ENCODE data around the gene TMEM272.

The TMEM272 gene, protein sequence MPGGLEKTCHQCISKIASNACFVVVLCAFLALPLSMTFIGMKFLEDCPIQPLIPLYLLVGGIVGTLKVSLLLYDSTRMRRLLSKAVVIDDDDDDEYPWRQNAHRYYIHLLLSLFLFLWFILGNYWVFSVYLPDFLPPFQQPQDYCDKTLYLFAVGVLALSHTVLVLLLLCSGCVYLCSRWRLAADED

DNA sequence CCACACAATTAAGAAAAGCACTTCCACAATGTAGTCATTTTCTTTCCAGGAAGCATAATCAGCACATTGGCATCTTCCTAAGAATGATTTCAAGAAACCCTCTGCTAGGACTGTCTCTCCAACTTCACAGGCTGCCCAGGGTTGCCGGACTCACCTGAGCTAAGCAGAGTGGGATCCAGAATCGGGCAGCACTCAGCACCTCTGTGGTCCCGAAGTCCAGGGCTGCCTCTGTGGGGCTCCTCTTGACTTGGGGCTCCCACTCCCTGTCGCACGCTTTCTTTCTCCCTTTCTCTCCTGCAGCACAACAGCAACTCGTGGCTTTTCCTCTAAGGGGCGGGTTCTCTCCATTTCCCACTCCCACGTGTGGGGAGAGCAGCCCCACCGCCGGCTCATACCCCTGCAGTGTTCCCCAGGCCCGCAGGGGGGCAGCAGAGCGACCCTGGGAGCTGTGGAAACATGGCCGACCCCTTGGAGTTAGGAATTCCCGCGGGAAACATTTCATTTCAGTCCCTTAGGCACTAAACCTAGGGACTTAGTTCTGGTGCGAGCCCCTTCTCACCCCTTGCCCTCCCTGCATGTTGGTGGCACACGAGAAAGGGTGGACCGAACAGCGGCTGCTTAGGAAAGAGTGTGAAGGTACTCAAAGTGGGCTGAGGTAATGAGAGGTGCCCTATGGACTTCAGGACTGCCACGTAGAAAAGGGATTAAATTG lies at the start of gene TMEM272:
Gene TMEM272, minus strand, starts transcription at position 316 of the 712 bp plus-strand sequence. CDS start 6,647 bp downstream, outside the sequence.
- DNase-seq = peak; percentile 71 to 76

DNA sequence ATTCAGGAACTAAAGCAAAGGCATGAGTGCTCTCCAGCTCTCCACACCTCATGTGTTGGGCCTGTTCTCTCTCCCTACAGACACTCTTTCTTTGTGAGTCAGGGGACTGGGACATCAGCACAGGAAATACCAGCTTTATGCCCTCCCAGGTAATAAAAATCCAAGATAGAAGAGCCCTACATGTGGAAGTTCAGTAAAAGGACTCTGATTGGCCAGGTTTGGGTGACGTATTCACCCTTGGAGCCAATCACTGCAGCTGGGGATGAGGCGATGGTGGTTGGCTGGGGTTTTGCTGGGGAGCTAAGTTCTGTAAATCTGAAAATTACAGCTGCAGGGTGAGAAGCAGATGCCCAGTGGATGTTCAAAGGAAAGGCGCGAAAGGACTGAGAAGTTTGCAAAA lies 49.3 kb upstream of the TMEM272 start:
- no peak for DNase-seq

DNA sequence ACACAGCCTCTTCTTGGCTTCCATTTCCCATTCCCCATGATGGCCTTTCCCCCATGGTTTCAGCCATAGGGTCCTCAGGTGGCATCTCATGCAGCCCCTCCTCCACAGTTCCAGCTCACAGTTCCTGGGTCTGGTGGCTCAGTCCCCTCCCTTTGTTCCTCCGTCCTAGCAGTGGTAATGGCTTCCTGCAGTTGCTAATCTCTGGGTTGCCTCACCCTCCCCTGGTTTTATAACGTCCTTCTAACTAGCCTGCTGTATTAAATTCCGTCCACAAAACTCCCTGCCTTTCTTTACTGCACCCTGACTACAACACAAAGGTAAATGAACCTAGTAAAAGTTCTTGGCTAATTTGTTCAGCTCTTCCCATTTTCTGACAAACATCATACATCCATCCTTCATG lies 47.7 kb upstream of the TMEM272 start:
- no peak for DNase-seq

DNA sequence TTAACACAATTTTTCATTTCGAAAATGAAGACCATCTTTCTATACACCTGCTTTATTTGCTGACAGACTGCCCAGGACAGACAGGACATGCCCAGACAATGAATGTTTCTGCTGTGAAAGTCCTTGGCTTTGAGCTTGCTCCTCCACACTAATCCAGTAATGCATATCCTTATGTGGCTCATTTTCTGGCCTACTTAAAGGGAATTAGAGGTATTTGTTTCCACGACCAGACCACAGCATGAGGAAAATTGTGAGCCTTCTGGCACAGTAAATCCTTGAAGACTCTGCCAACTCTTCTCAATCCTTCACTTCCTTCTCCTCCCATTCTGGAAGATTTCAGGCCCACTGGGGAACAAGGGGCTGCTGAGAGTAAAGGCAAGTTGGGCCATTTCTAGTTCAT lies 42.5 kb upstream of the TMEM272 start:
- DNase-seq = no peak

DNA sequence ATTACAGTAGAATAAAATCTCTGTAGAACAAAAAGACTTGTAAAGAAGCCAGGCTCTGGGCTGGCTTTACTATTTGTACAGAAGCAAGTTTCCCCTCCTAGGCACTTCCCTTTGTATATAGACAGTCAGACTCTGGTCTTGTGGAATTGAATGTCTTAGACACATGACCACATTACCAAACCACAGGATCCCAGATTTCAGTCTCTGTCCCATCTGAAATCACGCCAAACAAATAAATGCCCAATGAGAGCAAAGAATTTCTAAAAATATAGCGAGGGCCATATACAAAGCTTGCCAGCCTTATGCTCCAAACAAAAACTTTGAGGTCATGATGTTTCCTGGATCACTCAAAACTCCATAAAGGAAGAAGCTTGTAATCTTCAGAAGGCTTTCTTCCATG lies 40.7 kb upstream of the TMEM272 start:
- DNase-seq = no peak

DNA sequence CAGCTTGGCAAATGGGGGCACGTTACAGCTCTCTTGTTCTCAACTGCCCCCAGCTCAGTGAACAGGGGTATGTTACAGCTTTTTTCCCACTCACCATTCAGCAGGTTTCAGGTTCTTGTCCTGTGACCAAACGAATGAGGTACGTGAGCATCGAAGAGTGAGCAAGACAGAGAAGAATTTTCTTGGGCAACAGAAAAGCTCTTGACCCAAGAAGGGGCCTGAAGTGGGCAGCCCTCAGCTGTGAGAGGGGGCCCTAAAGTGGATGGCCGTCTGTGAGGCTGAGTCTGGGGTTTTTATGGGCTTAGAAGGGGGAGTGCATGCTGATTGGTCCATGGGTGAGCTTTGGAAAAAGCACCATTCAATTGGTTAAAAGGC lies 38.2 kb upstream of the TMEM272 start:
- DNase-seq = no peak

DNA sequence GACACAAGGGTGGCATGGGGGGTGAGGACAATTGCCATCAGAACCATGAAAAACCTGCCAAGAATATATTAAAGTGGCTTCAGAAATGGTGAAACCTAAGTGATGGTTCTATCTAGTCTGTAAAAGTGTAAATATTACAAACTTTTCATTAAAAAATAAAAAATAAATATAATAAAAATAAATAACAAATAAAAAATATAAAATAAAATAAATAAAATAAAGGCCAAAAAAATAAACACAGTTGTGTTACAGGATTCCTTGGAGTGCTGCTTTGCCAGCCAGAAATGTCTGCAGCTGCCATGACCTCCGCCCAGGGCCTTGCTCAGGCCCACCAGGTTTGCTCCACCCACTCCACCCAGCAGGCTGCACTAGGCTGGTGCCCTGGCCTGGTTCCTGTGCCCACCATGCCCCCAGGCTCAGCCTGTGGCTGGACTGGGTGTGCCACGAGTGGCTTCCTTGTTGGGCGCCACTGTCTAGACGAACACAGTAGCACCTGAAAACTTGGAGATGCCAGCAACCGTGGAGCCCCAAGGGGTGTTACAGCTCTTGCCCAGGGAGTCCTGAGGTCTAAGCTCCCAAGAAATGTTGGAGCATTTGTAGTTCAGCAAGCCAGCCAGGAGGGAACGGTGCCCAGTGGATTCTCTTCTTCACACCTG lies 37.7 kb upstream of the TMEM272 start:
- no peak for DNase-seq

DNA sequence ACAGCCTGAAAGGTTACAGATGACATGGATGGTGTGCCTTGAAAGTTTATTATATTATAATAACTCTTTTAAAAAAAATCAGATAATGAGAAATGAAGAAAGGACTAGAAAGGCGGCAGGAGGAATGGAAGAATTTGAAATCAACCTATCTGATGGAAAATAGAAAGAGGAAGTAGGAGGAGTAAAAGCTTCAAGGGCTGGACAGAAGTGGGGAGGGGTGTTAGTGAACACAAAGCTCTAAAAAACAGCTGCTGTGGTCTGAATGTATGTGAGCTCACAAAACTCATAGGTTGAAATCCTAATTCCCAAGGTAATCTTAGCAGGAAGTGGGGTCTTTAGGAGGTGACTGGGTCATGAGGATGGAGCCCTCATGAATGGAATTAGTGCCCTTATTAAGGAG lies 36.3 kb upstream of the TMEM272 start:
- no peak for DNase-seq

DNA sequence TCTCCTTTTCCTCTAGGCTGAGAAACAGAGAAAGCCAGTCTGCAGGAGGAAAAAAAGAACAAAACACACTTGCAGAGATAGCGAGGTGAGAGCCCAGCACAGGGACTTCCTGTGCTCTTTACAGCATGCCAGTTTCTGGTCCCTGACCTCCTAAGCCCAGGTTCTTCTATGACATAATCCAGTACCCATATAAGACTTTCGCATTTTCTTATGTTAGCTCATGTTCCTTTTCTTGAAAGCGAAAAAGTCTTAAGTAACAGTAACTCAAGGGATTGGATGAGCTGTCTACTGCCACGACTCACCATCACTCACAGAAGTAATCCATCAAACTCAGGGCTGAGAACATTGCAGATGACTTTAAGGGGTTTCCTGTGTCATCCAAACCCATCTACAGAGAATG lies 34.2 kb upstream of the TMEM272 start:
- DNase-seq = no peak

DNA sequence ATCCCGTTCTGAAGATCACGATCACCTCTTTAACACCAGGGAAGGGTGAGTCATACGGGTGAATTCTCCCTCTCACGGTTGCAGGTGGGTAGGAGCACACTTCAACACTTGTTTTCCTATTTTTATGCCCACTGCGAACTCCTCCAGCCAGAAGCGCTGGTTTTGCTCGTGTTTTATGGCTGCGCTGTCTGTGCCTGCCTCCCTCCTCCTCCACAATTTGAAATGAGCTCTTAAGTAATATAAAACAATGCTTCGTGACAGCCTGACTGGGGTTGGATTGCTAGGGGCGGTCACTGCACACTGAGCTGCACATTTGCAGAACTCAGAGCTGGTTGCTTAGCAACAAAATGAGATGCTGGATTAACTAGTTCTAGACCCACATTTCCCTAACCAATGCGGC lies 29.7 kb upstream of the TMEM272 start:
- DNase-seq = no peak

DNA sequence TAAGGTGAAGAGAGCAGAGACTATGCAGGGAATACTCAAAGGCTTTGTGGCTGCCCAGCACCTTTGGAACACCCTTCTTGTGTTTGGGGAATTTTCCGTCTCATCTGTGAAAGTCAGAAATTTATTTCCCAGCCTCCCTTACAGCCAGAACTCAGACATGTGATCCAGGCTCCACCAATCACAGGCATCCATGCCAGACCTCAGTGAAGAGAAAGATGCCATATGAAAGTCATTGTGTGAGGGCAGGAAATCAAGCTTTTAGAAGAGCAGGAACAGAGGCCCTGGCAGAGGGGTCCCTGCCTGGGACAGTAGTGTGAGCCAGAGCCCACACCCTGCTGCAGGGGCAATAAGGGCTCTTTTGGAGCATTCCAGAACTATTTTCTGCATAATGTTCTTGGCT lies 28.9 kb upstream of the TMEM272 start:
- DNase-seq = no peak

DNA sequence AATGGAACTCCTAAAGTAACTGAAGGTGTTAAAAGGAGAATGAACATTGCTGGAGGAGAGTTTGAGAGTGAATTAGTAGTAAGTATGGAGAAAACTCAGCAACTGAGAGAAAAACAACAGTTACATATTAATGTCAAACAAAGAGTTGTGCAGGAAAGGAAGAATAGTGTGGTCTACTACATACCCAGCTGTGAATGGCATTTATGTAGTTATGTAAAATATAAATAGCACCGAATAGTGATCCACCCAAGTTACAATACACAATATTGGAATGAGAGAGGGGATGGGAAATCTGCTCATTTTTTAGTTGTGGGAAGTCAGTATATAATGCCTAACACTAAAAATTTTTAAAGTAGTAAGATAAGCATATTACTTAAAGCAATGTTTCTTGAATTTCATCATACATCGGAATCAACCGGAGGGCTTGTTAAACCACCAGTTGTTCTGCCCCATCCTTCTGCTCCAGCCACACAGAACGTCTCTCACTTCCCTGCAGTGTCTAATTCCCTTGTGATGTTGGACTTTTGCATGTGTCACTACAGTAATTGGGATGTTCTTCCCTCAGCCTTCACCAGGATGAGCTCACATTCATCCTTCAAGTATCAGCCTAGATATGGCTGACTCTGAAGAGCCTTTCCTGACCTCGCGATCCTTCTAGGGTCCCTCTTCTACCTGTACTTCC lies 28.3 kb upstream of the TMEM272 start:
- DNase-seq = no peak

DNA sequence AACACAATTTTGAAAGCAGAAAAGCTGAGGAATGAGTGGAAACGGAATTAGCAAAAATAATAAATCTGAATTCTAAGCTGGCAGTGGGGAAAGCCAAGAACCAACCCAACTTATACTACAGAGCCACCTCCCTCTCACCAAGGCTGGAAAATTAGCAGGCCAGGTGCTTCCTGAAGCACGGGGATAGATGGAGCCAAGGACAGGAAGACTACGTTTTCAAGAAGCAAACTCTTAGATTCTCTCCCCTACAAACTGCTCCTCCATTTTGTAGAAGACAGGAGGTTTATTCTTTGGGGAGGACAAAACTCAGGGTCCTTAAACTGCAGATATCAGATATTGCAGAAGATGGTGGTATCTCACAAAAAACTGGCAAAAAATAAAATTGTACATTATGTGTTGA lies 25.6 kb upstream of the TMEM272 start:
- no peak for DNase-seq

DNA sequence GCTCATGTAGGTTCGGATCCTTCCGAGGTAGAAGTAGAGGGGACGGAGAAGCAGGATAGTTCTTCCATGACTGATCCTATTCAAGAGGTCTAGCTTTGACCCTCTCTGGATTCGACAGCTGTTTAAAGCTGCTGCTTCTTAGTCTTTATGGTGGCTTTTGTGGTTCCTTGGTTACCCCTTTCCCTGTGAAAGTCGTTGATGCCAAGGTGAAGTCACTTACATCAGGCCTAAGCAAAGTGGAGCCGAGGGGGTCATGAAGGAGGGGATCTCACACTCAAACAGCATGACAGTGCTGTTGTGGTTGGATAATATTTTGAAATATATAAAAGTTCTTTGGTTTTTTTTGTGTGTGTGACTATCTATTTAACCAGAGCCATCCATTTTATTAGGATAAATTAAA lies 24.9 kb upstream of the TMEM272 start:
- no peak for DNase-seq

DNA sequence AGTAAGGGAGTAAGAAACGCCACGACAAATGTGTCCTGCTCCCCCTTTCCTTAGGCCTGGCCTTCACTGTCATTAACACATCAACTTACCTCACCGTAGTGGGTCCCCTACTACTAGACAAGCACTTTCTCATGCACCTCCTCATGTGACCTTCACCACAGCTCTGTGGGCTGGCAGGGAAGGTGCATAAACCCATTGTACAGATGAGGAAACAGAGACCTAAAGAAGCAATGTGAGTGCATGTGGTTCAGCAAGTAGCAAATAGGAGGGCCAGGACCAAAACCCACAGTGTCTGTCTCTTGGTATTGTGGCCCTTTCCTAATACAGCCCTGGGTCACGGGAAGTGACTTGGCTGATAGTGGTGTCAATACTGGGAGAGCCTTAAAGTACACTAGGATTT lies 22.1 kb upstream of the TMEM272 start:
- DNase-seq = no peak

DNA sequence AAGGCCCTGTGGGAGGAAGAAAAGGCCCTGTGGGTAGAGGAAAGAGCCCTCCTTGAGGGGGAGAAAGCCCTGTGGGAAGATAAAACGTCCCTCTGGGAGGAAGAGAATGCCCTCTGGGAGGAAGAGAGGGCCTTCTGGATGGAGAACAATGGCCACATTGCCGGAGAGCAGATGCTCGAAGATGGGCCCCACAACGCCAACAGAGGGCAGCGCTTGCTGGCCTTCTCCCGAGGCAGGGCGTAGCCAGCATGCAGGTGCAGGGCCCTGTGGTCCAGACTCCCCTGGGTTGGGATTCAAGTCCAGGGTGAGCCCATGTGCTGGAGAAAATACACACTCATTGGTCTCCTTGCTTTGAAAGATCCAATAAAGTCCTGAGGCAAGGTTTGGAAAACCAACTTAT lies 20.9 kb upstream of the TMEM272 start:
- no peak for DNase-seq

DNA sequence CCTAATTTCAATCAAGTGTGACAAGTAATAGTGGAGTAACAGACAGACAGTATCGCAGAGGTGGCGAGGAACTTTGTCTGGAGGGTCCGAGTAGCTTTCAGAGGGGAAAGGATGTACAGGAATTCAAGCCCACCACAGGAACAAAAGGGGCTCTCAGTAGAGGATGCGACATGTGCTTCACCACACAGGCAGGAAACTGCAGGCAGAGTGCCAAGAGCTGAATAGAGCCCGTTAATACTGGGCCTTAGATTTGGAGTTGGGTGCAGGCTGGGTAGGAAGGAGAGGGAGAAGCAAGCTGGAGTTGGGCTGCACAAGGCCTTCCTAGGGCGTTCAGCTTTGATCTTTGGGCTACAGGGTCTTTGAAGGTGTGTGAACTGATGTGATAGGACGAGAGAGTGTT lies 18.0 kb upstream of the TMEM272 start:
- DNase-seq = no peak

DNA sequence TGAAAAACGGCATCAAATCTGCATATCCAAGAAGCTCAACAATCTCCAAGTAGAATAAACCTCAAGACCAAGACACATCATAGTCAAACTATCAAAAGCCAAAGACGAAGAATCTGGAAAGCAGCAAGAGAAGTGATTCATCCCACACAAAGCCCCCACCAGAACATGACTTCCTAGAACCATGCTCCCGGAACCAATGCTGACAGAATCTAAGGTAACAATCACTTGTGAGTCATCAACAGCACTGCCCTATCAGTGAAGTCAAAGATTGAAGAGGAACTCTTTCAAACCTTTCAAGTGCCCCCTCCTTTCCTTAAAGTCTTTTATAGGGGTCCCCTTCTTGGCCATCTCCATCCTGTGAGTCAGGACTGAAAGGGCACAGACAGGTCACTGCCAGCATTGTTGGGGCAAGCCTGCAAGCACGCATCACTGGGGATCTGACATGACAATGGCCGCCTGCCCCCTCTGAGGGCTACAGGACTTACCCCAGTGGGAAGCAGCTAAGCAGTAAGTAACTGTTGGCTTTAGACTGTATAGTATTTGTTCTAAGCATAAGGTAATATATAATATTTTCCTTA lies 16.8 kb upstream of the TMEM272 start, which contains the start of gene CCDC70:
Gene CCDC70, plus strand, starts transcription at position 247 of the 578 bp plus-strand sequence. CDS start 3,443 bp downstream, outside the sequence.
- DNase-seq = peak in 1 of 2 donors; percentile 16

DNA sequence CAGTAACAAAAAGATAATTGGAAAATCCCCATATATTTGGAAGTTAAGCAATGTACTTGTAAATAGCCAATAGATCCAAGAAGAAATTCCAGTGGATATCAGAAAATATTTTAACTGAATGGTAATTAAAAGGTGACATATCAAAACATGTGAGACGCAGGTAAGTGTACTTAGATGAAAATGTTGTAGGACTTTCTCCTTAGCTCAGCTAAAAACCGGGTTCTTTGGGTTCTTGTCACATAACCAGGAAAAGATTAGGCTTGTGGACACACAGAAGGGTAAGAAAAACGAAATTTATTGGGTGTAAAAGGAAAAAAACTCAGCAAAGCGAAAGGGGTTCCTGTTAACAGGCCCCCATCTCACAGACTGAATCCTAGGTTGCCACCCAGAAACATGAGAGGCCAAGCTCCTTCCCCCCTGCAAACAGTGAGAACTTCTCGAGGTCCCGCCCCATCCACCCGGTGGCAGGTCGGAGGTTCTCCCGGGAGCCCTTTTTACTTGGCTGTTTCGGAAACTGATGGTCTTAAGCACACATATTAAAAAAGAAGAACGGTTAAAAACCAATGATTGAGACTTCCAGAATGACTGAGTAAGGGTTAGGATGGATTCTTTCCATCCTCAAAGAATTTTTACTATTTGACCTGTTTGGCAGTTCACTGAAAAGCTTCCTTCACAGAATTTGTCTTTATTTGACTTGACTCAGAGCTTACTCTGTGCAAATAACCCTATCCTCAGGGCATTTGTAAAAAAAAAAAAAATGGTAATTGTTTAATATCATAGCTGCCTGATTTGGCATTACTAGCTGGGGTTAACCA lies 13.7 kb upstream of the TMEM272 start:
- DNase-seq = no peak

DNA sequence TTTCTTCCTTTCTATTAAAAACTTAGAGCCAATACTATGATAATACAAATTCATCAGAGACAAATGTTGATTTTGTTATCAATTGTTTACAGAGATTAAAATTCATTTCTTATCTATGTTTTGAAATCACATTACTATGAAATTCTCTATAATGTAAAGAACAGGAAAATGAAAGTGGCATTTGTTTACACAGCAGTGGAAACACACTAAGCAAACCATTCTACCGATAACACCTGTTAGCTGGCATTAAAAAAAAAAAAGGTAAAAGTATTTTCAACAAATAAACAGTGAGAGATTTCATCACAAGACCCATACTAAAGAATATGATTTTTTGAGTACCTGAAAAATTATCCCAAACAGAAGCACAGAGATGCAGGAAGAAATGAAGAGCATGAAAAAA lies 12.0 kb upstream of the TMEM272 start:
- DNase-seq = no peak

DNA sequence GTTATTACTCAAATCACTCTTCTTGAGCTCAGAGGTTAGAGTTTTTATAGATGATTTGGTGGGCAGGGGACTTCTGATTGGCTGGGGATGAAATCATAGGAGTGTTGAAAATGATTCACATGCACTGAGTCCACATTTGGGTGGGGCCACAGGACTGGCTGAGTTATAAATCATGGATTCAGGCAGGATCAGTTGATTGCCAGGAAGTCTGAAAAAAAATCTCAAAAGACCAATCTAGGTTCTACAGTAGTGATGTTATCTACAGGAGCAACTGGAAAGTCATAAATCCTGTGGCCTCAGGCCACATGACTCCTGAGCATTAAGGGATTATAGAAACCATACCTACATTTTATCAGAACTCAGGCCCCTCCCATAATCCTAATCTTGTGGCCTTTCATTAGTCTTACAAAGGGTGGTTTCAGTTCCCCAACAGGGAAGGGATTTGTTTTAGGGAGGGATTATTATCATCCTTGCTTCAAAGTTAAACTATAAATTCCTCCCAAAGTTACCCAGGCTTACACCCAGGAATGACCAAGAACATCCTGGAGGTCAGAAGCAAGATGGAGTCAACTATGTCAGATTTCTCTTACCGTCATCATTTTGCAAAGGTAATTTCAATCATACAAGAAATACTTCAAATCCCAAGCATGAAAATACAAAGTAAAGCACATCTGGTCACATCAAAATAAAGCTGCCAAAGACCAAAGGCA lies 11.2 kb upstream of the TMEM272 start:
- DNase-seq = no peak
